Sigmoid colon (tissue), 4 donors: ENCODE data around the gene EPB41L1.

Source experiments
- CTCF ChIP-seq, 4 experiments: fragments of 450-650 bp in 3 of 4; fragments of 200-600 bp in 1 of 4; IDR thresholded peaks; one replicate each; pipeline ENCODE4 v1.5.1; 2016 to 2019; ENCODE audit warnings: antibody characterized with exemption in 4 of 4, mild to moderate bottlenecking in 3 of 4, moderate library complexity in 2 of 4
- EP300 ChIP-seq, 4 donors: sonication (generic); formaldehyde crosslinking; IDR thresholded peaks; one replicate each; pipeline ENCODE4 v1.6.1; 2017; ENCODE audit warnings: antibody characterized with exemption in 4 of 4

DNA sequence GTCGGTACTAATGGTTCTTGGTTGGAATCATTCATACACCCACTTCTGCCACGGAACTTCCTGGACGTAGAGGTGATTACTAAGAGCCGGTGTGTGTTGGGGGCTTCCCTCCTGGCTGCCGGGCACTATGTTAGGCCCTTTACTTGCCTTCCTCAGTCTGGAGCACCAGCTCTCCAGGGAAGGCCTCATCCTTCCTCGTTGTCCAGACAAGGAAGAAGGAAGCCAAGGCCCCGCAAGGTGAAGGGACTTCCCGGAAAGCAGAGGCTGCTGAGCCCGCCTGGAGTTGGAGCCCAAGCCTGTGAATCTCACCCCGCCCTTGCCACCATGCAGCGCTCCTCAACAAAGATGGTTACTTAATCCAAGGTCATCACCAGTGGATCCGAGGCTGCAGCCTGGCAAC lies 107.9 kb downstream of the EPB41L1 start:
- TF ChIP-seq EP300 (IDR thresholded peaks at IDR 0.05) (no peak), CTCF (IDR thresholded peaks at IDR 0.05) (no peak)
